ENCODE results near the gene RNASE12.
"Not testable (repeated sequence)": the region's sequence is repeated elsewhere in the genome, so short reads cannot be mapped to it uniquely, and the experiment has no call there.

RNASE12 gene

DNA sequence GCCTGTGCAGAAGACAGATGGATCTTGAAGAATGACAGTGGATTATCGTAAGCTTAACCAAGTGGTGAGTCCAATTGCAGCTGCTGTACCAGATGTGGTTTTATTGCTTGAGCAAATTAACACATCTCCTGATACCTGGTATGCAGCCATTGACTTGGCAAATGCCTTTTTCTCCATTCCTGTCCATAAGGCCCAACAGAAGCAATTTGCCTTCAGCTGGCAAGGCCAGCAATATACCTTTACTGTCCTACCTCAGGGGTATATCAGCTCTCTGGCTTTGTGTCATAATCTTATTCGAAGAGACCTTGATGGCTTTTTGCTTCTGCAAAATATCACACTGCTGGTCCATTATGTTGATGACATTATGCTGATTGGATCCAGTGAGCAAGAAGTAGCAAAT lies 21.3 kb downstream of the RNASE12 start:
- not testable (repeated sequence) for H3K27me3 ChIP-seq (ENCODE audit: insufficient read depth, insufficient read length); DNase-seq (ENCODE audit: low read depth, low spot score); H3K4me1 ChIP-seq (ENCODE audit: insufficient read depth, insufficient read length); H3K9ac ChIP-seq (ENCODE audit: insufficient read length, low read depth); H3K4me3 ChIP-seq (ENCODE audit: insufficient read length, low read depth); H3K36me3 ChIP-seq (ENCODE audit: insufficient read depth, insufficient read length, low read length)
- H3K9me3 ChIP-seq (ENCODE audit: insufficient read depth, low read length) = peaks cover 20% of the 10 kb centered on the region; the same call in 1 of the 2 replicates

DNA sequence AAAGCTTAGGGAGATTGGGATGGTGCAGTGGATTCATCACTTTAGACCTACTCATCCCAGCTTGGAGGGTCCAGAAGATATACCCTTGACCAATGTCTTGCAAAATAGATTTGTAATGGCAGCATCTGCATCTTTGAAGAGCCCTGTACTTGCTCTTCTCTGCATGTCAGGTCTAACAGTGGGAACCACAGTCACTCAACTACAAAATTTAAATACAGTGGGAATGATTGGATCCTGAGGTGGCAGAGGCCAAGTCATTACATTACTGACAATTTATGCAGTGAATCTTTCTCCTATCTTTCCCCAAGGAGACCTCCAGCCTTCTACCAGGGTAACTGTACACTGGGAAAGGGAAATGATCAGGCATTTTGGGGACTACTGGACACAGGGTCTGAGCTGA lies 22.1 kb downstream of the RNASE12 start:
- Histone ChIP-seq H3K4me1 (ENCODE audit: insufficient read depth, insufficient read length) (no peaks in the 10 kb centered on the region), H3K27me3 (ENCODE audit: insufficient read depth, insufficient read length) (no peaks in the 10 kb centered on the region), H3K9me3 (ENCODE audit: insufficient read depth, low read length) (peaks cover 20% of the 10 kb centered on the region; the same call in 1 of the 2 replicates), H3K4me3 (ENCODE audit: insufficient read length, low read depth) (no peak overlapping the region), H3K9ac (ENCODE audit: insufficient read length, low read depth) (no peak overlapping the region), H3K36me3 (ENCODE audit: insufficient read depth, insufficient read length, low read length) (no peaks in the 10 kb centered on the region)
- DNase-seq (ENCODE audit: low read depth, low spot score) = no peak
- TF ChIP-seq ZNF274 (IDR thresholded peaks at IDR 0.05; ENCODE audit: low read depth, low read length) (no peak), SUZ12 (IDR thresholded peaks at IDR 0.05; ENCODE audit: extremely low read depth, insufficient read depth, insufficient read length) (no peak), YY1 (IDR thresholded peaks at IDR 0.05; ENCODE audit: insufficient read depth, insufficient read length) (no peak)

GRCh38 chr14:20568393-20568792 lies 22.8 kb downstream of the RNASE12 start:
- no peak for TF ChIP-seq YY1 (IDR thresholded peaks at IDR 0.05; ENCODE audit: insufficient read depth, insufficient read length)
- TF ChIP-seq ZNF274 (IDR thresholded peaks at IDR 0.05; ENCODE audit: low read depth, low read length) = 0 out of 2 replicates have a peak, but pooled peaks have one; percentile 21
- no peak for DNase-seq (ENCODE audit: low read depth, low spot score)

GRCh38 chr14:20567199-20567598 lies 24.0 kb downstream of the RNASE12 start:
- not testable (repeated sequence) for H3K9ac ChIP-seq (ENCODE audit: insufficient read length, low read depth); H3K4me3 ChIP-seq (ENCODE audit: insufficient read length, low read depth); H3K36me3 ChIP-seq (ENCODE audit: insufficient read depth, insufficient read length, low read length); H3K27me3 ChIP-seq (ENCODE audit: insufficient read depth, insufficient read length); H3K4me1 ChIP-seq (ENCODE audit: insufficient read depth, insufficient read length); DNase-seq (ENCODE audit: low read depth, low spot score)
- peaks cover 20% of the 10 kb centered on the region; the same call in 1 of the 2 replicates for H3K9me3 ChIP-seq (ENCODE audit: insufficient read depth, low read length)

More at GRCh38 chr14:20568393-20568792, 22.8 kb downstream of the RNASE12 start:
- H3K4me3 ChIP-seq (ENCODE audit: insufficient read length, low read depth) = no peak overlapping the region
- no peaks in the 10 kb centered on the region for H3K27me3 ChIP-seq (ENCODE audit: insufficient read depth, insufficient read length)
- H3K9me3 ChIP-seq (ENCODE audit: insufficient read depth, low read length) = peaks cover 20% of the 10 kb centered on the region; the same call in 1 of the 2 replicates
- H3K4me1 ChIP-seq (ENCODE audit: insufficient read depth, insufficient read length) = no peaks in the 10 kb centered on the region
- no peaks in the 10 kb centered on the region for H3K36me3 ChIP-seq (ENCODE audit: insufficient read depth, insufficient read length, low read length)
- H3K9ac ChIP-seq (ENCODE audit: insufficient read length, low read depth) = no peak overlapping the region

DNA sequence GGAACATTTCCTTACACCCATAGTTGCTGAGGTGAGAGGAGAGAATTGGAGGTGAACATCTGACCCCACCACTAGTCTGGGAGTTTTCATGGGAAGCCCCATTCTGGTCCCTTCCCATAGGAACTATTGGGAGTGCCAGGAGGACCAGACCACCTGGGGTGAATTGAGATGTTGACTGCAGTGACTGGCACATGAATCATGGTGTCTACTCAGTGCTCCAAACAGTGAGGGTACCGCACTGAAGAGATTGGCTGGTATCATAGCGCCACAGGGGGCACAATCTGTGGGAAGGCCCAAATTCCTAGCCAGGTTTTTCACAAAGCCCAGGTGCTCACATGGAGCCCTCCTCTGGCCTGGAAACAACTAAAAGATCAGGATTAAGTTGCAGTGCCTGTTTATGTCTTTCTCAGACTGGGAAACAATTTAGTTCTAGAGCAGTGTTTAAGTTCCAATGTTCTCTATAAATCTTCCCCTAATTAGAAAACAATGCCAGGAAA lies 26.6 kb downstream of the RNASE12 start:
- Histone ChIP-seq H3K36me3 (ENCODE audit: insufficient read depth, insufficient read length, low read length) (no peaks in the 10 kb centered on the region), H3K4me3 (ENCODE audit: insufficient read length, low read depth) (no peak overlapping the region), H3K9me3 (ENCODE audit: insufficient read depth, low read length) (peaks cover 20% of the 10 kb centered on the region; the same call in 1 of the 2 replicates), H3K27me3 (ENCODE audit: insufficient read depth, insufficient read length) (no peaks in the 10 kb centered on the region), H3K4me1 (ENCODE audit: insufficient read depth, insufficient read length) (no peaks in the 10 kb centered on the region), H3K9ac (ENCODE audit: insufficient read length, low read depth) (no peak overlapping the region)
- TF ChIP-seq SUZ12 (IDR thresholded peaks at IDR 0.05; ENCODE audit: extremely low read depth, insufficient read depth, insufficient read length) (no peak), ZNF274 (IDR thresholded peaks at IDR 0.05; ENCODE audit: low read depth, low read length) (no peak), YY1 (IDR thresholded peaks at IDR 0.05; ENCODE audit: insufficient read depth, insufficient read length) (no peak)
- DNase-seq (ENCODE audit: low read depth, low spot score) = no peak

GRCh38 chr14:20563971-20564370 lies 27.2 kb downstream of the RNASE12 start:
- no peaks in the 10 kb centered on the region for H3K27me3 ChIP-seq (ENCODE audit: insufficient read depth, insufficient read length)

GRCh38 chr14:20560961-20561360 lies 30.2 kb downstream of the RNASE12 start, which contains the start of gene RNASE9:
Gene RNASE9 (minus strand): TSS chr14:20561047.
- no peak for DNase-seq (ENCODE audit: low read depth, low spot score)
- Histone ChIP-seq H3K27me3 (ENCODE audit: insufficient read depth, insufficient read length) (no peaks in the 10 kb centered on the region), H3K4me3 (ENCODE audit: insufficient read length, low read depth) (no peak within 1 kb of the TSS), H3K36me3 (ENCODE audit: insufficient read depth, insufficient read length, low read length) (no peaks in the 10 kb centered on the region), H3K9ac (ENCODE audit: insufficient read length, low read depth) (no peak within 1 kb of the TSS), H3K9me3 (ENCODE audit: insufficient read depth, low read length) (no peaks in the 10 kb centered on the region; the same call in 1 of the 2 replicates), H3K4me1 (ENCODE audit: insufficient read depth, insufficient read length) (peaks cover 3% of the 10 kb centered on the region)
- TF ChIP-seq YY1 (IDR thresholded peaks at IDR 0.05; ENCODE audit: insufficient read depth, insufficient read length) (no peak), ZNF274 (IDR thresholded peaks at IDR 0.05; ENCODE audit: low read depth, low read length) (no peak), SUZ12 (IDR thresholded peaks at IDR 0.05; ENCODE audit: extremely low read depth, insufficient read depth, insufficient read length) (no peak)

More at GRCh38 chr14:20563971-20564370, 27.2 kb downstream of the RNASE12 start:
- Histone ChIP-seq H3K4me3 (ENCODE audit: insufficient read length, low read depth) (no peak overlapping the region), H3K9me3 (ENCODE audit: insufficient read depth, low read length) (peaks cover 14% of the 10 kb centered on the region; the same call in 1 of the 2 replicates), H3K4me1 (ENCODE audit: insufficient read depth, insufficient read length) (no peaks in the 10 kb centered on the region), H3K9ac (ENCODE audit: insufficient read length, low read depth) (no peak overlapping the region), H3K36me3 (ENCODE audit: insufficient read depth, insufficient read length, low read length) (no peaks in the 10 kb centered on the region)
- no peak for DNase-seq (ENCODE audit: low read depth, low spot score)
- no peak for TF ChIP-seq SUZ12 (IDR thresholded peaks at IDR 0.05; ENCODE audit: extremely low read depth, insufficient read depth, insufficient read length)
- no peak for TF ChIP-seq ZNF274 (IDR thresholded peaks at IDR 0.05; ENCODE audit: low read depth, low read length)
- no peak for TF ChIP-seq YY1 (IDR thresholded peaks at IDR 0.05; ENCODE audit: insufficient read depth, insufficient read length)

DNA sequence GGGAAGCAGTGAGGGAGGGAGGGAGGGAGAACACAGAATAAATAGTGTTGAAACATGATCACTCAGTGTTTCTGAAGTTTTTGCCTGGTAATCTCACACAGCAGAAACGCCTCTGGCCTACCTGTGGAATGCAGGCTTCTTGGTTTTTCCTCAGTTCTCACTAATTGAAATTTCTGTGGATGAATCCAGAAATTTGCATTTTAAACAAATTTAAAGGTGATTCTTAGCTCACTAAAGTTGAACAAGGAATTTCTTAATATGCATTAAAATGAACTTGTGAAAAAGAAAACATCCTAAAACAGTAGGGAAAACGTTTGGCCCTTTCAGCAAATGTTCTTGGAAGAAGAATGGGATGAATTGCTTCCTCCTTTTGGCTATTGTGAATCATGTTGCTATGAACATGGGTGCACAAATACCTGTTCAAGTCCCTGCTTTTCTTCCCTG lies 31.7 kb downstream of the RNASE12 start:
- H3K4me3 ChIP-seq (ENCODE audit: insufficient read length, low read depth) = no peak overlapping the region
- DNase-seq (ENCODE audit: low read depth, low spot score) = peak; percentile 27
- no peak overlapping the region for H3K9ac ChIP-seq (ENCODE audit: insufficient read length, low read depth)
- TF ChIP-seq ZNF274 (IDR thresholded peaks at IDR 0.05; ENCODE audit: low read depth, low read length) (no peak), YY1 (IDR thresholded peaks at IDR 0.05; ENCODE audit: insufficient read depth, insufficient read length) (no peak), SUZ12 (IDR thresholded peaks at IDR 0.05; ENCODE audit: extremely low read depth, insufficient read depth, insufficient read length) (no peak)
- H3K9me3 ChIP-seq (ENCODE audit: insufficient read depth, low read length) = no peaks in the 10 kb centered on the region; the same call in 1 of the 2 replicates
- H3K4me1 ChIP-seq (ENCODE audit: insufficient read depth, insufficient read length) = peaks cover 3% of the 10 kb centered on the region
- H3K36me3 ChIP-seq (ENCODE audit: insufficient read depth, insufficient read length, low read length) = no peaks in the 10 kb centered on the region
- no peaks in the 10 kb centered on the region for H3K27me3 ChIP-seq (ENCODE audit: insufficient read depth, insufficient read length)
